ENCODE data around the gene BRD3OS. TPM values are rescaled to one million over a fixed set of nuclear protein-coding genes. Genes with fewer than 3 reads are reported as not detected.

BRD3OS gene
- total RNA-seq: 10.2 TPM
- 21.8 TPM for polyA plus RNA-seq

- Histone ChIP-seq H3K4me3 (ENCODE audit: low read depth, low read length) (peak within 1 kb of the TSS; percentile 83), H3K4me1 (ENCODE audit: insufficient read depth) (peaks cover 2% of the 10 kb centered on the region), H3K36me3 (ENCODE audit: insufficient read depth) (no peaks in the 10 kb centered on the region), H3K27ac (ENCODE audit: low read depth) (peak within 1 kb of the TSS; percentile 28)
- under 1% methylated on average over 43 of the region's 43 CpGs for WGBS
- DNase-seq (ENCODE audit: extremely low spot score): peak; percentile 98
These were observed at the start of gene BRD3OS for GRCh38 chr9:134024828-134025605. Gene BRD3OS, plus strand, starts transcription at chr9:134025481. Its CDS starts 1,267 bp downstream, at chr9:134026748.

DNA sequence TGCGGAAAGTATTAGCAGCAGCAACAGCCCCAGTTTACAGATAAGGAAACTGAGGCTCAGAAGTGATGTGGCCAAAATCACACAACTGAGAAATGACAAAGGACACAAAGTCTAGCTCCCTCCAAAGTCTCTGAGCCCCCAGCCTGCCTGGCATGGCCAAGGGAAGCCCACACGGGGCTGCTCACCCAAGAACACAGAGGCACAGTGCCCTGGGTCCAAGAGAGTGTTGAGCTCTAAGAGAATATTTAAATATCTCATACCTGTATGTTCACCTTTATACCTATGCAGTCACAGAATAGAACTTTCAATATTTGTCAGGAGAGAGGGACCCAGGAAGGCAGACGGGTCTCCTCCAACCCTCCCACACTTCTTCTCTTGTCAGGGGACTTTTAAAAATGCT is 49.8 kb upstream of the BRD3OS start:
- Histone ChIP-seq H3K4me1 (ENCODE audit: insufficient read depth) (peaks cover 3% of the 10 kb centered on the region), H3K27ac (ENCODE audit: low read depth) (no peak overlapping the region), H3K4me3 (ENCODE audit: low read depth, low read length) (no peak overlapping the region), H3K36me3 (ENCODE audit: insufficient read depth) (no peaks in the 10 kb centered on the region)
- WGBS: 97% methylated on average over 3 of the region's 3 CpGs
- DNase-seq (ENCODE audit: extremely low spot score): no peak

- no peak for DNase-seq (ENCODE audit: extremely low spot score)
- no peak overlapping the region for H3K4me3 ChIP-seq (ENCODE audit: low read depth, low read length)
- H3K36me3 ChIP-seq (ENCODE audit: insufficient read depth): no peaks in the 10 kb centered on the region
- no peak overlapping the region for H3K27ac ChIP-seq (ENCODE audit: low read depth)
- WGBS: 87% methylated on average over 17 of the region's 17 CpGs
- peaks cover 3% of the 10 kb centered on the region for H3K4me1 ChIP-seq (ENCODE audit: insufficient read depth)
These were observed 49.0 kb upstream of the BRD3OS start for GRCh38 chr9:133976191-133976861.

DNA sequence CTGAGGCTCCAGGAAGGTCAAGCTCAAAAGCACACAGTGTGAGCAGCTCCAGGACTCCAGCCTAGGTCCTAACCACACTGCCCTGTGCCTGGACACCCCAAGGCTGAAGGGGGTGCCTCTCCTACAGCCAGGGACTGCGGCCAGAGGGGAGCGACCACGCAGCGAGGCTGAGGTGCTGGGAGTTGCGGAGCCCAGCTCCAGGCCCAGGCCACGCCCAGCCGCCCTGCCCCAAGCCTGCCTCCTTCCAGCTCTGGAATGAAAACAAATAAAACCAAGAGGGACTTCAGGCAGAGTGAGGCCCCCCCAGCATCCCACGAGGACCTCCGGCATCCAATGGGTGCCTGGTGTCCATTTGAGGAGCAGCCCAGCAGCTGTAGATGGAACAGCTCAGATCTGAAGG is 48.4 kb upstream of the BRD3OS start:
- H3K36me3 ChIP-seq (ENCODE audit: insufficient read depth): no peaks in the 10 kb centered on the region
- H3K4me3 ChIP-seq (ENCODE audit: low read depth, low read length): no peak overlapping the region
- H3K4me1 ChIP-seq (ENCODE audit: insufficient read depth): peaks cover 3% of the 10 kb centered on the region
- DNase-seq (ENCODE audit: extremely low spot score): no peak
- 75% methylated on average over 9 of the region's 9 CpGs for WGBS
- H3K27ac ChIP-seq (ENCODE audit: low read depth): no peak overlapping the region

DNA sequence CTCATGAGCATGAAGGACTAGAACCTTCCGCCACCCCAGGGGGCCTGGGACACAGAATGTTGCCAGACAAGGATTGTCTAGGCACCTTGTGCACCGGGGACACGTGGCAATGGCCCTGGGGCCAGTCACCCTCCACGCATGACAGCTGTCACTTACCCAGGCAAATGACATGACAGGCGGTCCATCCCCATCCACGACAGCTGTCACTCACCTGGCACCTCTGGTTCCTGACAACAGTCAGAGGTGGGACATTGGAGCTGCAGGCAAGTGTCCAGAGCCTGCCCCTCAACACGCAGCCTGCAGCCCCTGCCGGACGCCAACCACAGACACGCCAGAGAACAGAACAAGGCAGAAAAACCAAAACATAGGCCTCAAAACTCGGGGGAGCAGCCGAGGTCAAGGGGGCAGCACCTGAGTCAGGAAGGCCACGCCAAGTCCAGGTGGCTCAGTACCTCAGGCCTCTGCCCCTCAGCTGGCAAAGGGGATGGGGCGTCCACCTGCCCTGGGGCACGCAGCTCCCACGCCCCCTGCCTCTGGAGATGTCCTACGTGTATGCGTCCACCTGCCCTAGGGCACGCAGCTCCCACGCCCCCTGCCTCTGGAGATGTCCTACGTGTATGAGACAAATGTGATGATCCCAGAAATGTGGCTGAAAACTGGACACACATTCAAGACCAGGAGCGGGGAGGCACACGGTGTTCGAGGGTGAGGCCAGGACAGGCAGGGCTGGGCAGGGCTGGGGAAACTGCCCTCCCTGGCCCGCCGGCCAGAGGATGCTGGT is 47.7 kb upstream of the BRD3OS start:
- H3K4me1 ChIP-seq (ENCODE audit: insufficient read depth): peaks cover 3% of the 10 kb centered on the region
- WGBS: 94% methylated on average over 26 of the region's 26 CpGs
- H3K27ac ChIP-seq (ENCODE audit: low read depth): no peak overlapping the region
- no peaks in the 10 kb centered on the region for H3K36me3 ChIP-seq (ENCODE audit: insufficient read depth)
- DNase-seq (ENCODE audit: extremely low spot score): no peak
- H3K4me3 ChIP-seq (ENCODE audit: low read depth, low read length): no peak overlapping the region

- no peak overlapping the region for H3K27ac ChIP-seq (ENCODE audit: low read depth)
- no peak for DNase-seq (ENCODE audit: extremely low spot score)
- 82% methylated on average over 13 of the region's 13 CpGs for WGBS
- no peak overlapping the region for H3K4me3 ChIP-seq (ENCODE audit: low read depth, low read length)
- H3K4me1 ChIP-seq (ENCODE audit: insufficient read depth): peaks cover 3% of the 10 kb centered on the region
- H3K36me3 ChIP-seq (ENCODE audit: insufficient read depth): no peaks in the 10 kb centered on the region
These were observed 46.9 kb upstream of the BRD3OS start for GRCh38 chr9:133978226-133978898.

- 37% methylated on average over 16 of the region's 16 CpGs for WGBS
- DNase-seq (ENCODE audit: extremely low spot score): no peak
- Histone ChIP-seq H3K4me3 (ENCODE audit: low read depth, low read length) (no peak overlapping the region), H3K36me3 (ENCODE audit: insufficient read depth) (no peaks in the 10 kb centered on the region), H3K4me1 (ENCODE audit: insufficient read depth) (peaks cover 3% of the 10 kb centered on the region), H3K27ac (ENCODE audit: low read depth) (peak overlapping the region; percentile 25)
These were observed 46.4 kb upstream of the BRD3OS start for GRCh38 chr9:133978899-133979272.

GRCh38 chr9:133979273-133979920 is 45.9 kb upstream of the BRD3OS start:
- Histone ChIP-seq H3K36me3 (ENCODE audit: insufficient read depth) (no peaks in the 10 kb centered on the region), H3K4me1 (ENCODE audit: insufficient read depth) (peaks cover 3% of the 10 kb centered on the region), H3K27ac (ENCODE audit: low read depth) (peak overlapping the region; percentile 25), H3K4me3 (ENCODE audit: low read depth, low read length) (no peak overlapping the region)
- 22% methylated on average over 37 of the region's 37 CpGs for WGBS
- DNase-seq (ENCODE audit: extremely low spot score): no peak

DNA sequence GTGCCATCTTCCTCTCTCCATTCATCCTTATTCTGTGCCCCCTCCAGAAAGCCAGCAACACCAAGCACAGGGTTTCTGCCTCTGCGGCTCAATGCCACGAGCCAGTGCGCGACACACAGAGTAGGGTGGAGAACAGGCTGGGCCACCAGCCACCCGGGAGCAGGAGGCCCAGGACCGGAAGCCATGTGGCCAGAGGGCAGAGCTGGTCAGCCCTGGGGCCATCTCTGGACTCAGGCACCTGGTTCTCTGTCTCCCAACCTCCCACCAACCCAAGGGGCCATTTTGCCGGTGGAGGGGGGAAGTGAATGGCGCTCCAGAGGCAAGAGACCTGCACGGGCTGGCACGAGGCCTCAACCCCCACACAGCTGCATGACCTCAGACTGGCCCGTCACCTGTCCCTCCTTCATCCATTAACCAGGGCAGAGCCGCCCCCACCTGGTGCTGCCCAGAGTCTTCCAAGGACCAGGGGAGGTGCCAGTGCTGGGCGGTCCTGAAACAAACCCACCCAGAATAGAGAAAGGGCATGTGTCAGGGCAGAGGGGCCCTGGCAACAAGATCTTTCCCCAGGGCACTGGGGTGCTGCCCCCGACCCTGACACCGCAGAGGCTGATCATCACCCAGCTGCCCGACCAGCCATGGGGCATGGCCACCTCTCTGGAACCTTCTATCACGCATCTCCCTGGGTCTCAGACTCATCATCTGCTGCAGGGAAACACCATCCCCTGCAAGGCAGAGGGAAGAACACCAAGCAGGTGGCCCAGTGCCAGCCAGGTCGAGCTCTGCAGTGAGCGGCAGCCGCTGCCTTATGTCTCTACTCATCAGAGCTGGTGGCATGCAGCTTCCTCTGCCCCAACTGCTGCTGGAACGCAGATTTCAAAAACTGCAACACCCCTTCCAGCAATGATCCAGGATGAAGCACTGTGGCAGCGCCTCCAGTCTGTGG is 45.1 kb upstream of the BRD3OS start:
- Histone ChIP-seq H3K36me3 (ENCODE audit: insufficient read depth) (no peaks in the 10 kb centered on the region), H3K27ac (ENCODE audit: low read depth) (no peak overlapping the region), H3K4me1 (ENCODE audit: insufficient read depth) (peaks cover 3% of the 10 kb centered on the region), H3K4me3 (ENCODE audit: low read depth, low read length) (no peak overlapping the region)
- WGBS: 81% methylated on average over 22 of the region's 22 CpGs
- DNase-seq (ENCODE audit: extremely low spot score): no peak

DNA sequence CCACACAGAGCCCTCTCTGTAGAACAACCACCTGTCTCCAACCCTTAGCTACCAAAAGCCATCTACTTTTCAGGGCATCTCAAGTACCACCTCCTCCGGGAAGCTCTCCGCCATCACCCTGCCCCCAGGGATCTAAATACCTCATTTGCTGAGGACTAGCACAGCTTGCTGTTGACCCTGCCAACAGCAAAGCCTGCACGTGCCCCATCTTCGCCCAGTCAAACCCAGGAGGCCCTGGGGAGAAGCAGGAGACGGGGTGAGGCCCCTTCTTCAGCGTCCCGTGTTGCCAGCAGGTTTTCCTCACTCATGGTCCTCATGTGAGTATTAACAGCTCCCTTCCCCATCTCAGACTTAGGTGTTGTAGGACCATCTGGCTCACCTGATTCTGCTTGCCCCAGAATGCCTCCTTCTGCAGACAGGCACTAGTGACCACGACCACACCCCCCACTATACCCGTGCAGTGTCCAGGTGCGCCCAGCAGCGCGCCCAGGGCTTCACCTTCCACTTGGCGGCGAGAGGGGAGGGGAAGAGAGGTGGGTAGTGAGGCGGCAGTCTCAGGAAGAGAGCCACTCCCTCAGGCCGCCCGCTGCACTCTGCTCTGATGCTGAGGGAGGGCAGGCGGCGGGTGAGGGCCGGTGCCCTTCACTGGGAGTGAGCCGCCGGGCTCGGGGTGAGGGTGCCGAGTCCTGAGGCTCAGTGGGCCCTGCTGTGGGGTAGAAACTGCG is 44.3 kb upstream of the BRD3OS start:
- H3K27ac ChIP-seq (ENCODE audit: low read depth): no peak overlapping the region
- no peak overlapping the region for H3K4me3 ChIP-seq (ENCODE audit: low read depth, low read length)
- peaks cover 3% of the 10 kb centered on the region for H3K4me1 ChIP-seq (ENCODE audit: insufficient read depth)
- no peaks in the 10 kb centered on the region for H3K36me3 ChIP-seq (ENCODE audit: insufficient read depth)
- DNase-seq (ENCODE audit: extremely low spot score): no peak
- 92% methylated on average over 25 of the region's 25 CpGs for WGBS

- H3K4me1 ChIP-seq (ENCODE audit: insufficient read depth): peaks cover 3% of the 10 kb centered on the region
- no peak overlapping the region for H3K4me3 ChIP-seq (ENCODE audit: low read depth, low read length)
- 88% methylated on average over 14 of the region's 14 CpGs for WGBS
- H3K27ac ChIP-seq (ENCODE audit: low read depth): no peak overlapping the region
- H3K36me3 ChIP-seq (ENCODE audit: insufficient read depth): no peaks in the 10 kb centered on the region
- no peak for DNase-seq (ENCODE audit: extremely low spot score)
These were observed 43.7 kb upstream of the BRD3OS start for GRCh38 chr9:133981589-133981957.
